NCI-H524 (cell line): Measurements from ENCODE around the gene ERG28.
A peak's percentile ranks its signal among the peaks of the same experiment; 100 is the strongest.
"Not testable (repeated sequence)": the region's sequence is repeated elsewhere in the genome, so short reads cannot be mapped to it uniquely, and the experiment has no call there.

ENCODE experiments used
- DNase-seq, 2 experiments: peaks; one replicate each; lab custom pipeline; 2025; lab: John Stamatoyannopoulos, UW

The ERG28 gene

GRCh38 chr14:75660630-75661498, at the start of gene ERG28, which contains the start of gene TTLL5:
TSS of gene ERG28 (minus strand) at chr14:75660876. CDS start at chr14:75657502, 3,374 bp downstream.
TSS of gene TTLL5 (plus strand) at chr14:75661246. CDS start at chr14:75663150, 1,904 bp downstream.
- peak; percentile 100 for DNase-seq

GRCh38 chr14:75709207-75709812, 48.6 kb upstream of the ERG28 start:
- DNase-seq: peak; percentile 64 to 86

GRCh38 chr14:75705014-75705413, 44.3 kb upstream of the ERG28 start:
- DNase-seq: no peak

- DNase-seq: no peak
Measured at GRCh38 chr14:75703467-75703866, 42.8 kb upstream of the ERG28 start.

GRCh38 chr14:75702616-75703261, 42.1 kb upstream of the ERG28 start:
- no peak for DNase-seq

- DNase-seq: no peak
Measured at GRCh38 chr14:75702122-75702521, 41.4 kb upstream of the ERG28 start.

GRCh38 chr14:75700295-75700694, 39.6 kb upstream of the ERG28 start:
- DNase-seq: no peak

- DNase-seq: no peak
Measured at GRCh38 chr14:75699331-75699730, 38.7 kb upstream of the ERG28 start.

- no peak for DNase-seq
Measured at GRCh38 chr14:75697918-75698317, 37.2 kb upstream of the ERG28 start.

GRCh38 chr14:75697386-75697785, 36.7 kb upstream of the ERG28 start:
- no peak for DNase-seq

- DNase-seq: not testable (repeated sequence)
Measured at GRCh38 chr14:75695025-75695424, 34.3 kb upstream of the ERG28 start.

- DNase-seq: no peak
Measured at GRCh38 chr14:75690010-75690409, 29.3 kb upstream of the ERG28 start.

- no peak for DNase-seq
Measured at GRCh38 chr14:75689012-75689411, 28.3 kb upstream of the ERG28 start.

GRCh38 chr14:75685910-75686309, 25.2 kb upstream of the ERG28 start:
- DNase-seq: no peak

- peak in 1 of 2 experiments; percentile 17 for DNase-seq
Measured at GRCh38 chr14:75675265-75675960, 14.7 kb upstream of the ERG28 start.

GRCh38 chr14:75673345-75674035, 12.8 kb upstream of the ERG28 start:
- no peak for DNase-seq

GRCh38 chr14:75672605-75673192, 12.0 kb upstream of the ERG28 start:
- no peak for DNase-seq

- DNase-seq: no peak
Measured at GRCh38 chr14:75667099-75667765, 6.6 kb upstream of the ERG28 start.

GRCh38 chr14:75662966-75663365, 2.3 kb upstream of the ERG28 start:
- no peak for DNase-seq

- no peak for DNase-seq
Measured at GRCh38 chr14:75661499-75661814, 781 bp upstream of the ERG28 start.

GRCh38 chr14:75660238-75660629, 442 bp downstream of the ERG28 start:
- DNase-seq: no peak
